Activated CD4-positive, CD25-positive, alpha-beta regulatory T cell treated with anti-CD3 and anti-CD28 coated beads, Interleukin-2, amount 50 U/mL, for 72 hours (primary cell): ENCODE measurements around the gene TMEM120B.

ENCODE experiments used
- DNase-seq: peaks from one replicate; pipeline ENCODE4 v3.0.0; 2021

The TMEM120B gene

GRCh38 chr12:121793838-121794533 lies 81.4 kb downstream of the TMEM120B start:
- peak; percentile 96 for DNase-seq

- DNase-seq, result peak; percentile 65
Measured at GRCh38 chr12:121794534-121795033, 82.0 kb downstream of the TMEM120B start.

GRCh38 chr12:121795034-121795968 lies 82.7 kb downstream of the TMEM120B start:
- peak; percentile 88 for DNase-seq

- DNase-seq, result no peak
Measured at GRCh38 chr12:121796855-121797751, 84.6 kb downstream of the TMEM120B start.

GRCh38 chr12:121797937-121798786 lies 85.6 kb downstream of the TMEM120B start:
- no peak for DNase-seq

GRCh38 chr12:121798787-121799155 lies 86.2 kb downstream of the TMEM120B start:
- DNase-seq, result no peak

GRCh38 chr12:121799156-121799841 lies 86.7 kb downstream of the TMEM120B start:
- no peak for DNase-seq

GRCh38 chr12:121799842-121800693 lies 87.5 kb downstream of the TMEM120B start:
- peak; percentile 86 for DNase-seq

GRCh38 chr12:121800694-121801594 lies 88.4 kb downstream of the TMEM120B start:
- DNase-seq, result peak; percentile 79

- DNase-seq, result no peak
Measured at GRCh38 chr12:121801595-121802484, 89.3 kb downstream of the TMEM120B start.

- no peak for DNase-seq
Measured at GRCh38 chr12:121802485-121802842, 89.9 kb downstream of the TMEM120B start.

GRCh38 chr12:121802843-121803698 lies 90.5 kb downstream of the TMEM120B start:
- DNase-seq, result peak; percentile 87

GRCh38 chr12:121803861-121804416 lies 91.4 kb downstream of the TMEM120B start, which contains the start of gene SETD1B:
Gene SETD1B, plus strand, starts transcription at chr12:121804009. Its CDS starts 729 bp downstream, at chr12:121804738.
- DNase-seq, result peak; percentile 62

- DNase-seq, result peak; percentile 53
Measured at GRCh38 chr12:121804417-121805111, 92.0 kb downstream of the TMEM120B start.

- DNase-seq, result no peak
Measured at GRCh38 chr12:121805171-121806008, 92.8 kb downstream of the TMEM120B start.
